Measurements from ENCODE around the gene NR2C2.

Gene NR2C2

DNA sequence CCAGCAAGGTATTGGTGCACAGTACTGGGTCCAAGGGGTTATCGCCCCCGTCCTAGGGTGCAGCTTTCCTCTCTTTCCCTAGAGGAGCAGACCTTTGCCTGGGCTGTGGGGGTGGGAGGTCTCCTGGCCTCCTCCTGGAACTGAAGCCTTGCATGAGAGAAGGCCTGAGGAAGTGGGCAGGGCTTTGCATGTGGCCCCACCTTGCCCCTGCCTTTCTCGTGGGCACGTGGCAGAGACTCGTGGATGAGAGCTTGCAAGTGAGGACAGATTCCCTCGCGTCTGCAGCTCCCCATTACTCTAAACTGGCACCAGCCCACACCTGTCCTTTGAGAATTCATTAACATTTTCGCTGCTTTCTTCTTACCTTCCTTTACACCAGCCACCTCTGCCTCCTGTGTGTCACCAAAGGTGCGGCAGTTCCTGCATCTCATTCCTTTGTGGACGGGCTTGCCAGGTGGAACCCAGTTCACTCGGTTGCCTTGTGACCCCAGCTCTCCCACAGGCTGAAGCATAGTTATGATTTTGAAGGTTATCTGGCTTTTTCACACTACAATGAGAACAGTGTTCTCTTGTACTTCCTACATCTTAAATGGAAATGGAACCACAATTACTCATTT, 40.9 kb upstream of the NR2C2 start:
- WGBS, 2 donors (ENCODE audit: extremely low coverage in 2 of 2, insufficient read length in 2 of 2, insufficient replicate concordance in 1 of 2): no CpG with 5 or more reads among the region's 11 CpGs
- Histone ChIP-seq H3K18ac (ENCODE audit: low read length) (peak overlapping the region; percentile 27), H3K4me3 (ENCODE audit: low read length in 2 of 2) (no peak overlapping the region), H3K4me2 (ENCODE audit: insufficient read depth, low read length, poor library complexity, severe bottlenecking) (no peak overlapping the region), H2AFZ (ENCODE audit: low read length) (no peak overlapping the region), H3K14ac (ENCODE audit: low read length) (no peak overlapping the region), H3K9me3 (replicated peaks in 1 of 2; ENCODE audit: control insufficient read depth in 2 of 2, insufficient read depth in 1 of 2, low read depth in 1 of 2, low read length in 2 of 2) (peaks cover 8% of the 10 kb centered on the region in 2 donors), H3K4me1 (ENCODE audit: control insufficient read depth in 2 of 2, insufficient read depth in 1 of 2, low read depth in 1 of 2, low read length in 2 of 2) (peaks cover 0 to 3% of the 10 kb centered on the region in 2 donors), H2BK120ac (ENCODE audit: low read depth, low read length) (no peak overlapping the region), H2BK5ac (ENCODE audit: low read length) (no peak overlapping the region), H3K27me3 (ENCODE audit: control insufficient read depth in 3 of 3, insufficient read depth in 3 of 3, low read depth in 1 of 3, low read length in 3 of 3) (peaks cover 0 to 4% (median 0%) of the 10 kb centered on the region in 3 experiments), H3K23ac (ENCODE audit: low read depth, low read length, poor library complexity) (peak overlapping the region; percentile 9), H4K8ac (ENCODE audit: low read depth, low read length) (no peak overlapping the region), H3K4ac (ENCODE audit: low read length) (no peak overlapping the region), H3K27ac (replicated peaks; ENCODE audit: low read length) (no peak overlapping the region), H3K79me1 (ENCODE audit: low read depth, low read length) (no peaks in the 10 kb centered on the region), H3K36me3 (replicated peaks in 1 of 2; ENCODE audit: control insufficient read depth in 2 of 2, insufficient read depth in 2 of 2, low read length in 2 of 2) (no peaks in the 10 kb centered on the region), H2BK15ac (ENCODE audit: low read length) (no peak overlapping the region), H2AK5ac (ENCODE audit: low read depth, low read length) (peak overlapping the region; percentile 18), H3K9ac (ENCODE audit: low read depth, low read length, poor library complexity) (no peak overlapping the region), H4K91ac (ENCODE audit: low read depth, low read length, poor library complexity) (no peak overlapping the region), H2BK12ac (ENCODE audit: low read length) (no peak overlapping the region)
- DNase-seq (ENCODE audit: low spot score): no peak

GRCh38 chr3:14907043-14907966, 40.1 kb upstream of the NR2C2 start:
- DNase-seq (ENCODE audit: low spot score): no peak
- no CpG with 5 or more reads among the region's 18 CpGs for WGBS, 2 donors (ENCODE audit: extremely low coverage in 2 of 2, insufficient read length in 2 of 2, insufficient replicate concordance in 1 of 2)

DNA sequence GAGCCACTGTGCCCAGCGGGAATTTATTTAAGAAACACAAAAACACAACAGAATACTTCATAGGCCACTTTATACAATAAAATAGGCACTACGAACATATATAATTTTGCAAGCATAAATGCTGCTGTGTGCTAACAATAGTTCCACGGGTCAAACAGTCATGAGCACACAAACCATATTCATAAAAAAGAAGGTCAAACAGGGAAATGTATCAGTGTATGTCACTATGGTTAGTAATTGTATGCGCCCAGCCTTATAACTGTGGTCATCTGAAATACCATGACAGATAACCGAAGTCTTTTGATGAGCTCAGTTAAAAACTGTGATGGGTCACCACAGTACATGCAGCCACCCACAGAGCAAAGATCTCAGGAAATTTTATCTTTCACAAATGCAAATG, 38.1 kb upstream of the NR2C2 start:
- H2BK5ac ChIP-seq (ENCODE audit: low read length): no peak overlapping the region
- no peak overlapping the region for H3K27ac ChIP-seq (replicated peaks; ENCODE audit: low read length)
- no CpG with 5 or more reads among the region's 5 CpGs for WGBS, 2 donors (ENCODE audit: extremely low coverage in 2 of 2, insufficient read length in 2 of 2, insufficient replicate concordance in 1 of 2)

More at GRCh38 chr3:14907043-14907966, 40.1 kb upstream of the NR2C2 start:
- Histone ChIP-seq H2BK12ac (ENCODE audit: low read length) (no peak overlapping the region), H4K8ac (ENCODE audit: low read depth, low read length) (peak overlapping the region; percentile 77), H2BK5ac (ENCODE audit: low read length) (no peak overlapping the region), H3K27me3 (ENCODE audit: control insufficient read depth in 3 of 3, insufficient read depth in 3 of 3, low read depth in 1 of 3, low read length in 3 of 3) (peaks cover 0 to 5% (median 0%) of the 10 kb centered on the region in 3 experiments), H2BK15ac (ENCODE audit: low read length) (no peak overlapping the region), H3K14ac (ENCODE audit: low read length) (peak overlapping the region; percentile 31), H3K18ac (ENCODE audit: low read length) (peak overlapping the region; percentile 30), H2AFZ (ENCODE audit: low read length) (no peak overlapping the region), H3K36me3 (replicated peaks in 1 of 2; ENCODE audit: control insufficient read depth in 2 of 2, insufficient read depth in 2 of 2, low read length in 2 of 2) (no peaks in the 10 kb centered on the region), H3K27ac (replicated peaks; ENCODE audit: low read length) (no peak overlapping the region), H3K23ac (ENCODE audit: low read depth, low read length, poor library complexity) (peak overlapping the region; percentile 89), H3K4me3 (ENCODE audit: low read length in 2 of 2) (no peak overlapping the region), H3K4me2 (ENCODE audit: insufficient read depth, low read length, poor library complexity, severe bottlenecking) (no peak overlapping the region), H3K4ac (ENCODE audit: low read length) (no peak overlapping the region), H2AK5ac (ENCODE audit: low read depth, low read length) (no peak overlapping the region), H3K9ac (ENCODE audit: low read depth, low read length, poor library complexity) (no peak overlapping the region), H3K9me3 (replicated peaks in 1 of 2; ENCODE audit: control insufficient read depth in 2 of 2, insufficient read depth in 1 of 2, low read depth in 1 of 2, low read length in 2 of 2) (peaks cover 8% of the 10 kb centered on the region in 2 donors), H3K79me1 (ENCODE audit: low read depth, low read length) (no peaks in the 10 kb centered on the region), H3K4me1 (ENCODE audit: control insufficient read depth in 2 of 2, insufficient read depth in 1 of 2, low read depth in 1 of 2, low read length in 2 of 2) (no peaks in the 10 kb centered on the region), H2BK120ac (ENCODE audit: low read depth, low read length) (no peak overlapping the region), H4K91ac (ENCODE audit: low read depth, low read length, poor library complexity) (no peak overlapping the region)

DNA sequence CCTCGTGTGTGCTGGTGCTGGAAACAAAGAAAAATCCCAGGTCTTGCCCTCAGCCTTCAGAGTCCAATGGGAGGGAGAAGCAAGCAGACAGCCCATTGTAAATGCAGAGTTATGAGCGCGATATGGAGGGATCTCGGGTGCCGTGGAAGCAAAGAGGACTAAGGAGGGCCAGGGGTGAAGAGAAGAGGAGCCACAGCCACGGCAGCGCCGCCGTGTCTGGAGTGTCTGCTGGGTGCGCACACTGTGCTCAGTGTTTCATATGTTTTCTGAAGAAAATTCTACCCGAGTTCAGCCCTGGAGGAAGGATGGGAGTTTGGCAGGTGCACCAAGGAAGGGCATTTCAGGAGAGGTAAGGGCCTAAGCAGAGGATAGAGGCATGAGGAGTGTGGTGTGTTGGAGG, 35.7 kb upstream of the NR2C2 start:
- no CpG with 5 or more reads among the region's 11 CpGs for WGBS, 2 donors (ENCODE audit: extremely low coverage in 2 of 2, insufficient read length in 2 of 2, insufficient replicate concordance in 1 of 2)
- Histone ChIP-seq H3K9ac (ENCODE audit: low read depth, low read length, poor library complexity) (no peak overlapping the region), H3K27me3 (ENCODE audit: control insufficient read depth in 3 of 3, insufficient read depth in 3 of 3, low read depth in 1 of 3, low read length in 3 of 3) (peaks cover 0 to 9% (median 0%) of the 10 kb centered on the region in 3 experiments), H3K18ac (ENCODE audit: low read length) (no peak overlapping the region), H2BK12ac (ENCODE audit: low read length) (no peak overlapping the region), H3K9me3 (replicated peaks in 1 of 2; ENCODE audit: control insufficient read depth in 2 of 2, insufficient read depth in 1 of 2, low read depth in 1 of 2, low read length in 2 of 2) (no peaks in the 10 kb centered on the region), H2BK120ac (ENCODE audit: low read depth, low read length) (no peak overlapping the region), H3K14ac (ENCODE audit: low read length) (no peak overlapping the region), H3K27ac (replicated peaks; ENCODE audit: low read length) (no peak overlapping the region), H4K8ac (ENCODE audit: low read depth, low read length) (no peak overlapping the region), H3K4me3 (ENCODE audit: low read length in 2 of 2) (no peak overlapping the region), H3K36me3 (replicated peaks in 1 of 2; ENCODE audit: control insufficient read depth in 2 of 2, insufficient read depth in 2 of 2, low read length in 2 of 2) (no peaks in the 10 kb centered on the region), H3K79me1 (ENCODE audit: low read depth, low read length) (no peaks in the 10 kb centered on the region), H3K4me1 (ENCODE audit: control insufficient read depth in 2 of 2, insufficient read depth in 1 of 2, low read depth in 1 of 2, low read length in 2 of 2) (no peaks in the 10 kb centered on the region), H3K4me2 (ENCODE audit: insufficient read depth, low read length, poor library complexity, severe bottlenecking) (no peak overlapping the region), H3K4ac (ENCODE audit: low read length) (no peak overlapping the region), H3K23ac (ENCODE audit: low read depth, low read length, poor library complexity) (no peak overlapping the region), H2AK5ac (ENCODE audit: low read depth, low read length) (no peak overlapping the region), H2AFZ (ENCODE audit: low read length) (peak overlapping the region; percentile 56), H2BK5ac (ENCODE audit: low read length) (no peak overlapping the region), H4K91ac (ENCODE audit: low read depth, low read length, poor library complexity) (no peak overlapping the region), H2BK15ac (ENCODE audit: low read length) (no peak overlapping the region)
- DNase-seq (ENCODE audit: low spot score): no peak

More for the DNA sequence above, 38.1 kb upstream of the NR2C2 start:
- no peak overlapping the region for H3K4ac ChIP-seq (ENCODE audit: low read length)
- no peak overlapping the region for H2BK120ac ChIP-seq (ENCODE audit: low read depth, low read length)
- no peak overlapping the region for H3K14ac ChIP-seq (ENCODE audit: low read length)
- H3K79me1 ChIP-seq (ENCODE audit: low read depth, low read length): no peaks in the 10 kb centered on the region
- no peak overlapping the region for H2AFZ ChIP-seq (ENCODE audit: low read length)
- H3K27me3 ChIP-seq (ENCODE audit: control insufficient read depth in 3 of 3, insufficient read depth in 3 of 3, low read depth in 1 of 3, low read length in 3 of 3): peaks cover 0 to 9% (median 0%) of the 10 kb centered on the region in 3 experiments
- no peaks in the 10 kb centered on the region for H3K4me1 ChIP-seq (ENCODE audit: control insufficient read depth in 2 of 2, insufficient read depth in 1 of 2, low read depth in 1 of 2, low read length in 2 of 2)
- no peak for DNase-seq (ENCODE audit: low spot score)
- H3K18ac ChIP-seq (ENCODE audit: low read length): no peak overlapping the region
- H3K4me2 ChIP-seq (ENCODE audit: insufficient read depth, low read length, poor library complexity, severe bottlenecking): no peak overlapping the region
- no peak overlapping the region for H3K4me3 ChIP-seq (ENCODE audit: low read length in 2 of 2)
- no peak overlapping the region for H3K9ac ChIP-seq (ENCODE audit: low read depth, low read length, poor library complexity)
- no peaks in the 10 kb centered on the region for H3K36me3 ChIP-seq (replicated peaks in 1 of 2; ENCODE audit: control insufficient read depth in 2 of 2, insufficient read depth in 2 of 2, low read length in 2 of 2)
- H4K8ac ChIP-seq (ENCODE audit: low read depth, low read length): no peak overlapping the region
- no peak overlapping the region for H3K23ac ChIP-seq (ENCODE audit: low read depth, low read length, poor library complexity)
- H3K9me3 ChIP-seq (replicated peaks in 1 of 2; ENCODE audit: control insufficient read depth in 2 of 2, insufficient read depth in 1 of 2, low read depth in 1 of 2, low read length in 2 of 2): peaks cover 8% of the 10 kb centered on the region in 2 donors
- no peak overlapping the region for H2BK15ac ChIP-seq (ENCODE audit: low read length)
- no peak overlapping the region for H2AK5ac ChIP-seq (ENCODE audit: low read depth, low read length)
- H4K91ac ChIP-seq (ENCODE audit: low read depth, low read length, poor library complexity): no peak overlapping the region
- H2BK12ac ChIP-seq (ENCODE audit: low read length): no peak overlapping the region
